ACC112 (cell line): ENCODE data around the gene ZNFX1.

ENCODE experiments used
- H2AFZ ChIP-seq: fragments of 200-600 bp; sonication (generic); one replicate; pipeline ENCODE4 v1.6.0; 2017; ENCODE audit warnings: antibody characterized with exemption, low read length; ENCODE audit not compliant: unreplicated experiment
- H3K27ac ChIP-seq: fragments of 200-600 bp; sonication (generic); 2 replicates; pipeline ENCODE4 v1.5.1; 2014; ENCODE audit warnings: low read depth, mild to moderate bottlenecking, antibody characterized with exemption, low read length, moderate library complexity
- H3K27me3 ChIP-seq: fragments of 200-600 bp; sonication (generic); 2 replicates; pipeline ENCODE4 v1.6.1; 2014; ENCODE audit warnings: mild to moderate bottlenecking, antibody characterized with exemption, low read length, moderate library complexity, mixed read lengths; ENCODE audit not compliant: insufficient read depth
- H3K36me3 ChIP-seq: fragments of 200-600 bp; sonication (generic); 2 replicates; pipeline ENCODE4 v1.6.1; 2016; ENCODE audit warnings: mild to moderate bottlenecking, antibody characterized with exemption, low read length, moderate library complexity, mixed read lengths; ENCODE audit not compliant: insufficient read depth
- H3K4me1 ChIP-seq: fragments of 200-600 bp; sonication (generic); one replicate; pipeline ENCODE4 v1.6.1; 2016; ENCODE audit warnings: low read length, mixed read lengths; ENCODE audit not compliant: insufficient read depth, unreplicated experiment, control insufficient read depth
- H3K4me3 ChIP-seq: fragments of 200-600 bp; sonication (generic); 2 replicates; pipeline ENCODE4 v1.5.1; 2014; ENCODE audit warnings: mild to moderate bottlenecking, low read depth, low read length
- H3K79me2 ChIP-seq: fragments of 200-600 bp; sonication (generic); one replicate; pipeline ENCODE4 v1.6.0; 2016; ENCODE audit warnings: low read length; ENCODE audit not compliant: control insufficient read depth, unreplicated experiment, insufficient read depth

Gene ZNFX1

DNA sequence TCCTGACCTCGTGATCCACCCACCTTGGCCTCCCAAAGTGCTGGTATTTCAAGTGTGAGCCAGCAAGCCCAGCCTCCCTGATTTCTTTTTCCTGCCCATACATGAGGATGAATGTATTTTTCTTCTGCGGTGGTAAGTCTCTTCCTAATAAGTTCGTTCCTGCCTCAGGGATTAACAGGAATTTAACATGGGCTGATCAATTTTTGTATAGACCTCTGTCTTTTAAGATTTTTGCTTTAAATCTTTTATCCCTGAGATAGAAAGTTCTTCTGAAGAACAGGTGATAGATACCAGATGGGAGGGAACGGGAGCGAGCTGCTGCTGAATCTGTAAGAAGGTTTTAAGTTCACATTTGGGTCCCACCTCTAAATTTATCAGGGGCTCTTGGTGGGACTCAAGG is 7.0 kb upstream of the ZNFX1 start:
- Histone ChIP-seq H3K36me3 (peaks cover 93% of the 10 kb centered on the region), H3K79me2 (peaks cover 86% of the 10 kb centered on the region), H2AFZ (no peak overlapping the region), H3K27me3 (no peaks in the 10 kb centered on the region), H3K27ac (no peak overlapping the region), H3K4me3 (peak overlapping the region; percentile 54), H3K4me1 (peaks cover 81% of the 10 kb centered on the region)

DNA sequence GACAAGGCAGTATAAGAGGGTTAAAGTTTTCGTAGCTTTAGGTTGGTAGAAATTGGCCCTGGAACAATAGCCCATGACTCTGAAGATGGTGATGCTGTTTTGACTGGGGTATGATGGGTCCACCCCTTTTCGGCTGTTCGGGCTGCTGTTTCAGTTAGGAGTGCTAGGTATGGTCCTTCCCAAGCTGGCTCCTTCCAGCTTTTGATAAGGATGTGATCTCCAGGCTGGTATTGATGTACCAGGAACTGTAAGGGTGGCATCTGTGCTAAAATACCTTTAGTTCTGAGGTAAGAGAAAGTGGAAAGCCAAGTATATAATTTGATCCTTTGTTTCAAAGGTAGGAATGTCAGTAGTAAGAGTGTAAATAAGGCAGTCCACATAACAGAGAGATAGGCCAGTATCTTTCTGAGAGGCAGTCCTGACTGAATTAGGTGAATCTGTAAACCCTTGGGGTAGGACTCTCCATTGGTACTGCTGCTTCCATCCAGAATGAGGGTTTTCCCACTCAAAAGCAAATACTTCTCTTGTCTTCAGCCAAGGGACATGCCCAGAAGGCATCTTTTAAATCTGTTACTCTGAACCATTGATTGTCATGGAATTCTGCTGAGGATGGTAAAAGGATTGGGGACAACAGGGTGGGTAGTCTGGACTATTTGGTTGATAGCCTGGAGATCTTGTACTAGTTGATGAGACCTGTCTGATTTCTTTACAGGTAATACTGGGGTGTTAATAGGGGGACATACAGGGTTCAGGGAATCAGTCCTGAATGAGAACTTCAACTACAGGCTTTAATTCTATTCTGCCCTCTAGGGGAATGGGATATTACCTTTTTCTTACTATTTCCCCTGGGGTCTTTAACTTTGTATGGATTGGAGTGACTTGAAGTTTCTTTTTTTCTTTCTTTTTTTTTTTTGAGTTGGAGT is 6.1 kb upstream of the ZNFX1 start:
- H3K4me3 ChIP-seq: peak overlapping the region; percentile 92
- peaks cover 81% of the 10 kb centered on the region for H3K4me1 ChIP-seq
- peaks cover 97% of the 10 kb centered on the region for H3K36me3 ChIP-seq

DNA sequence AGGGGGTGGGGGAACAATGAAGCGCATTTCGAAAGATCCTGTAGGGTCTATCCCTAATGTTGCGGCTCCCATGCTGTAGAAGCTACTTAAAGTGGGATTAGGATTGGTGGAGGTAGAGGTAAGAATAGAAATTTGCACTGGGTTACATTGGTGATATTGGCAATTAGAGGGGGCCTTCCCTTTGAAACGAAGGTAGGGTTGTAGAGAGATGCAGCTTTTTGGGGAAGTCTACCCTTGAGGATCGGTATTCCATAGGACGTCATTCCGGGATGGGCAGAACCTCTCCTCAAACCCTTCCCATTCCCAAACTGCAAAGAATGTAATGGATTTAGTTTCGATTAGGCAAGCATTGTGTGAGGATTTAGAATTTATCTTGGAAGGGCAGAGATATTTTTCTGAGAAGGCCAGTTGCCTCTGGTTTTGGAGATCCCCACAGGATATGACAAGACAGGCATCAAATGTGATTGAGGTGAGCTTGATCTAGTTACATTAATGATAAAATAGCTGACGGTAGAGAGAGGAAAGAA is 5.4 kb upstream of the ZNFX1 start:
- no peaks in the 10 kb centered on the region for H3K27me3 ChIP-seq
- peak overlapping the region; percentile 25; the same call in 1 of the 2 replicates for H3K27ac ChIP-seq
- H3K79me2 ChIP-seq: peaks cover 95% of the 10 kb centered on the region
- H3K4me1 ChIP-seq: peaks cover 77% of the 10 kb centered on the region
- no peak overlapping the region for H2AFZ ChIP-seq
- H3K4me3 ChIP-seq: peak overlapping the region; percentile 92
- H3K36me3 ChIP-seq: peaks cover 94% of the 10 kb centered on the region

More for the DNA sequence above, 6.1 kb upstream of the ZNFX1 start:
- no peaks in the 10 kb centered on the region for H3K27me3 ChIP-seq
- H3K27ac ChIP-seq: peak overlapping the region; percentile 25; the same call in 1 of the 2 replicates
- H2AFZ ChIP-seq: no peak overlapping the region
- H3K79me2 ChIP-seq: peaks cover 94% of the 10 kb centered on the region

DNA sequence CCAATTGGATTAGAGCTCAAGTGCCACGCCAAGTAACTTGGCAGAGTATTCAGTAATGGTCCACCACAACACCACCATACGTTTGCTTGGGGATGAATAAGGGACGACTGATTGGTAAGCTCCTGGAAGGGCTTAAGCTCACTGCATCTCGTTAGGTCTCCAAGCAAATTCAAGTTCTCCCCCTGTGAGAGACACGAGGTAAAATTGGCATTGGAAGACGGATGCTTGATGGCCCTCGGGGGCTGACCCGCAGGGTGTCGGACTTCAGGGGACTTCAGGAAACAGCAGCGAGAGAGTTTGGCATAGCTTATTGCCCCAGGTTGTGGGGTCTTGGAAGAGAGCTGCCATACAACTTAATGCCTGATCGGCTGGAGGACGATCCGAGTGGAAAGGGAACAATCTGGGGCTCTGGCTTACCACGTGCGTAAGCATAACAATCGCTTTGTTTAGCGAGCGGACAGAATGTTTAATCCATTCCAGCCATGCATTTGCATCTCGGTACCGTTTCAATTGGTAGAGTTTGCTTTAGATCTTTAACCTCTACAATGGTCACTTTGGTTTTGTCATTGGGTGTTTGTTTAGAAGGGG is 4.8 kb upstream of the ZNFX1 start:
- Histone ChIP-seq H3K27me3 (no peaks in the 10 kb centered on the region), H3K4me1 (peaks cover 72% of the 10 kb centered on the region), H3K4me3 (peak overlapping the region; percentile 92), H2AFZ (no peak overlapping the region), H3K79me2 (peaks cover 94% of the 10 kb centered on the region), H3K36me3 (peaks cover 90% of the 10 kb centered on the region), H3K27ac (peak overlapping the region; percentile 86)

DNA sequence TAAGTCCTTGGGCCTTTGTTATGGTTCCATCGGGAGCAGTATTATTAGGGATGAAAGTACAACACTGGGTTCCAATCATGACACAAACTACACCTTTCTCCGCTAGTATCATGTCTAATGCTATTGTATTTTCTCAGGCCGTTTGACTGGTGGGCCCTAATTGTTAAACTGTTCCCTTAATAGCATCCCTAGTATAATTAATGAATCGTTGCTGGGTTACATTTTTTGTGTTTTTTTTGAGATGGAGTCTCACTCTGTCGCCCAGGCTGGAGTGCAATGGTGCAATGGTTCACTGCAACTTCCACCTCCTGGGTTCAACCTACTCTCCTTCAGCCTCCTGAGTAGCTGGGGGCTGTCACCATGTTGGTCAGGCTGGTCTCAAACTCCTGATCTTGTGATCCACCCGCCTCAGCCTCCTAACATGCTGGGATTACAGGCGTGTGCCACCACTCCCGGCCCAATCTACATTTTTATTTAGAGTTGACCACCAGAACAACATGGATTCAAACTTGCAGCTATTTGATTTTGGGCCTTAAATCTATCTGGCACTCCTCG is 4.1 kb upstream of the ZNFX1 start:
- H3K36me3 ChIP-seq: peaks cover 83% of the 10 kb centered on the region
- H2AFZ ChIP-seq: no peak overlapping the region
- peak overlapping the region; percentile 92 for H3K4me3 ChIP-seq
- no peaks in the 10 kb centered on the region for H3K27me3 ChIP-seq
- H3K4me1 ChIP-seq: peaks cover 66% of the 10 kb centered on the region
- peak overlapping the region; percentile 86 for H3K27ac ChIP-seq
- peaks cover 94% of the 10 kb centered on the region for H3K79me2 ChIP-seq

DNA sequence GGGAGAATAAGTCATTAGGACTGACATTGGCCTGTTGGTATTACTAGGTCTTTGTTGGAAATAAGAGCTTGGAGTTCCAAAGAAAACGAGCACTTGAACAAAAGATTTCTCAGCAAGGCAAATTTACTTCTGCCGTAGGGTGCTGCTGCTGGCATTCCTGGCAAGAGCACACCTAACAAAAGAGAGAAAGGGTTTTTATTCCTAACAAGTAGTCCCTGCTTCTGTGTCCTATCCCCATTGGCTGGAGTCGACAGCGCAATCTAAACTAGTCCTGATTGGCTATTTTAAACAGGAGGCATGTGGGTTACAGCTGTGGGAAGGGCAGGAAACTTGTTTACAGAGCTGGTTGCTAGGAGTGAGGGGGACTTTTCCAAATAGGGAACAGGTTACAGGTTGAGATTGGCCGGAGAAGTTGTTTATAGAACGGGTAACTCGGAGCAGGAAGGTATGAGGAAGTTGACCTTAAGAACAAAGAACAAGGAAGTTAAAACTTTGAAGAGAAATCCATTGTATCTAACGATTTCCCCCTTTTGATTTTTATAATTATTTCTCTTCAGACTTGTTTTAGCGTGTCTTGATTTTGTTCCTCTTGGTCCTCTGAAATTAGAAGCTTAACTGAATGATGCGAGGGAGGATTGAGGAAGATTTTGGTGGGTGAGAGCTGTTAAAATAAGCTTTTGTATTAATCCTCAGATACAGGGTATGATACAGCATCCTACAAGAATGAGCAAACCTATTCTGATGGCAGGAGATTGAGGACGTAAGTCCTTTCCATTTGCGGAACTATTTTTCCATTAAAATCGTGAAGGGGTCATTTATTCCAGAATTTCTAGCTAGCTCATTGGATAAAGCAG is 3.4 kb upstream of the ZNFX1 start:
- Histone ChIP-seq H3K4me1 (peaks cover 59% of the 10 kb centered on the region), H2AFZ (no peak overlapping the region), H3K27ac (peak overlapping the region; percentile 86), H3K79me2 (peaks cover 94% of the 10 kb centered on the region), H3K27me3 (no peaks in the 10 kb centered on the region), H3K4me3 (peak overlapping the region; percentile 92), H3K36me3 (peaks cover 76% of the 10 kb centered on the region)

DNA sequence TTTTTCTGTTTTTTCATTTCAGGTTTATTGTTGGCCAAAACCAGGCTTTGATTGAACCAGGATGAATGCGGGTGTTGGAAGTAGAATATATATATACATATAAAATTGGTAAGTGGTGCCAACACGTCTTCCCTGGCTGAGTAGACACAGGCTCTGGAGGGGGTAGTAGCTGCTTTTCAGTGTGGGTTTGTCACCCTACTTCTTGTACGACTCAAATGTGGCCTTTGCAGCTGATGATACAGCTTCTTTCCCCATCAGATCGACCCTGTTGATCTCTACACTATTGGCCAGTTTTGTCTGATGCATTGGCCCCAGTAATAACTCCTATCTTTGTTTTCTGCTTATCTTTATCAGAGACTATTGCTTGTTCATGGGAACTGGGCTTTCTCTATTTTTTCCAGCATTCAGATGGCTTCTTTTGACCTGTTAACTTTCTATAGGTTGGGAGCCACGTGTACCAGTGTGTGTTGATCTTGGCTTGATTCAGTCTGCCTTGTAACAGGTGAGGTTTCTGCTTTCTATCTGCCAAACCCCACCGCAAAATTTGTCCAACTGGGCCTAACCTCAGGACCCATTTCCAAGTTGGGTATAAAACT is 2.7 kb upstream of the ZNFX1 start:
- Histone ChIP-seq H3K4me1 (peaks cover 58% of the 10 kb centered on the region), H3K36me3 (peaks cover 72% of the 10 kb centered on the region), H3K27me3 (no peaks in the 10 kb centered on the region), H2AFZ (no peak overlapping the region), H3K79me2 (peaks cover 94% of the 10 kb centered on the region), H3K4me3 (peak overlapping the region; percentile 92), H3K27ac (peak overlapping the region; percentile 86)

DNA sequence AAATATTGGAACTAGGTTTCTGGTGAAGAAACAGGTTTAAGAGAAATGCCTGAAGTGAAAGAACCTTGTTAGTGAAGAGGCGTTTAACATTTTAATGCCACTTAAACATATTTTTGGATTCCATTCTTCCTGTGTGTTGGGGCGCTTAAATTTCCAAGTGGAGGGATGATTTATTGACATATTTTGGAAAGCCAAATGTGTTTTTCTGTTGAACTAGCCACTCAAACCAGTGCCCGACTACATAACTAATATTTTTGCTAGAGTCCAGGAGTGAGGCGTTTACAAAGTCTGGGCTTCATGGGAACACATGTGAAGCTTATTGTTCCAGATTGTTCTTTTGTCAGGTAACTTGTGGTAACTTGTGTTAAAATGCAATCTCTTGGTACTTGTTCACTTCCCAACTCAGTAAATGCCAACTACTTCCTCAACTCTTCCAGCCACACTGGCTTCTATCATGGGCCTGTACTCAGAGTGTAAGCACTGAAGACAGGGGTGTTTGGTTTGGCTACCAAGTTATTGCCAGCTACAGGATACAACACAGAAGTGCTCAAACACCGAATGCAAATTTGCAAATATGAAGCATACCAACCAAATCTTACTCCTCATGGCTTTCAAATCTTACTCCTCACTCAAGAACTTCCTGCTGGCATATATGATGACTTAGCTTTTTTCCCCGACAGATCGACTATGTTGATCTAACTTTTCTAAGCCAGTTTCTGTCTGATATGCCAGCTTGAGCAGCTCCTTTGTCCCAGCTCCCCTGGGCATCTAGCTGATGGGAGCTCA is 2.0 kb upstream of the ZNFX1 start:
- Histone ChIP-seq H3K4me3 (peak overlapping the region; percentile 92), H3K4me1 (peaks cover 56% of the 10 kb centered on the region), H3K79me2 (peaks cover 94% of the 10 kb centered on the region), H3K27me3 (no peaks in the 10 kb centered on the region), H3K36me3 (peaks cover 71% of the 10 kb centered on the region), H2AFZ (no peak overlapping the region), H3K27ac (peak overlapping the region; percentile 86)

DNA sequence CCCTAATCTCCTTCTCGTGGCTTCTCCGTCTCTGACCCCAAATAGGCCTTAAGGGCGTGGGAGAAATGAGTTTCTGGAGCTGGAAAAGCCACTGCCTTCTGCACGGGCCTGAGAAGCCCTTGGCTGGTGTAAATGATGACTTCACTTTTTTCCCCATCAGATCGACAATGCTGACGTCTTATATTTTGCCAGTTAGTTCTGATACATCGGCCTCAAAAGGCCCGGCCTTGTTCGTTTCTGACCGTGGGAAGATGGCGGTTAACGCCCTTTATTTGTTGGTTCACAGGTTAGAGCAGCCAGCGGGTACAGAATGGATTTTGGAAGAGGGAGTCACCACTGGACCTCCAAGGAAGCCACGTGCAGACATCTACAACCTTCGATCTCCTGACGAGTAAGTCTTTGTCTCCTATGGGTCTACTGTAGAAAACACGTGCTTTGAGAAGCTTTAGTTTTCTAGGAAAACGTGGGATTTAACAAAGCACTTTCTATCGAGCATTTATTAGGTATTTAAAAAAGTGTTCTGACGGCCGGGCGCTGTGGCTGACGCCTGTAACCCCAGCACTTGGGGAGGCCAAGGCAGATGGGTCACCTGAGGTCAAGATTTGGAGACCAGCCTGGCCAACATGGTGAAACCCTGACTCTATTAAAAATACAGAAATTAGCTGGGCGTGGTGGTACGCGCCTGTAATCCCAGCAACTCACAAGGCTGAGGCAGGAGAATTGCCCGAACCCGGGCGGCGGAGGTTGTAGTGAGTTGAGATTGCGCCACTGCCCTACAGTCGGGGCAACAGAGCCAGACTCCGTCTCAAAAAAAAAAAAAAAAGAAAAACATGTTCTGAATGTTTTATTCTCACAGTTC is 1.2 kb upstream of the ZNFX1 start:
- no peaks in the 10 kb centered on the region for H3K27me3 ChIP-seq
- peaks cover 64% of the 10 kb centered on the region for H3K36me3 ChIP-seq
- peak overlapping the region; percentile 86 for H3K27ac ChIP-seq
- peaks cover 90% of the 10 kb centered on the region for H3K79me2 ChIP-seq
- no peak overlapping the region for H2AFZ ChIP-seq
- peak overlapping the region; percentile 92 for H3K4me3 ChIP-seq
- H3K4me1 ChIP-seq: peaks cover 47% of the 10 kb centered on the region
